Mammary epithelial cell (primary cell): ENCODE measurements around the gene KIAA1755.

ENCODE experiments used
- CTCF ChIP-seq, 2 donors: IDR thresholded peaks in 1 of 2; conservative IDR thresholded peaks in 1 of 2; 2 replicates each; pipeline ENCODE4 v1.5.1; 2011 to 2012; ENCODE audit warnings: inconsistent platforms in 2 of 2, low read length in 2 of 2, mild to moderate bottlenecking in 2 of 2, control low read depth in 1 of 2, low read depth in 1 of 2; ENCODE audit not compliant: insufficient read depth in 1 of 2; ENCODE audit errors: extremely low read depth in 1 of 2
- EZH2 ChIP-seq: IDR thresholded peaks from 2 replicates; pipeline ENCODE4 v1.6.1; 2012; ENCODE audit warnings: low read length, inconsistent platforms, borderline replicate concordance

- TF ChIP-seq CTCF (conservative IDR thresholded peaks at IDR 0.05 in 1 of 2, IDR thresholded peaks at IDR 0.05 in 1 of 2; ENCODE audit: extremely low read depth in 1 of 2, insufficient read depth in 1 of 2, low read depth in 1 of 2, low read length in 2 of 2): no peak
- TF ChIP-seq EZH2: no peak
Measured at GRCh38 chr20:38303908-38304379, 43.4 kb upstream of the KIAA1755 start, which contains the start of gene BPI.
